Neuron (in vitro differentiated cells): Measurements from ENCODE around the gene YEATS4.

Source experiments
- H2AFZ ChIP-seq: one replicate; pipeline ENCODE4 v1.6.1; 2013; ENCODE audit warnings: low read depth, mild to moderate bottlenecking, inconsistent platforms, low read length, moderate library complexity
- H3K27me3 ChIP-seq: one replicate; pipeline ENCODE4 v1.6.1; 2013; ENCODE audit warnings: low read length; ENCODE audit not compliant: insufficient read depth
- H3K36me3 ChIP-seq: one replicate; pipeline ENCODE4 v1.6.1; 2013; ENCODE audit warnings: low read length; ENCODE audit not compliant: insufficient read depth
- H3K4me1 ChIP-seq: one replicate; pipeline ENCODE4 v1.6.1; 2013; ENCODE audit warnings: low read length; ENCODE audit not compliant: insufficient read depth
- H3K4me3 ChIP-seq: 2 replicates; pipeline ENCODE4 v1.5.1; 2013; ENCODE audit warnings: mild to moderate bottlenecking, low read length, moderate library complexity
- H3K9me3 ChIP-seq: one replicate; pipeline ENCODE4 v1.6.1; 2013; ENCODE audit warnings: low read length

YEATS4 gene

DNA sequence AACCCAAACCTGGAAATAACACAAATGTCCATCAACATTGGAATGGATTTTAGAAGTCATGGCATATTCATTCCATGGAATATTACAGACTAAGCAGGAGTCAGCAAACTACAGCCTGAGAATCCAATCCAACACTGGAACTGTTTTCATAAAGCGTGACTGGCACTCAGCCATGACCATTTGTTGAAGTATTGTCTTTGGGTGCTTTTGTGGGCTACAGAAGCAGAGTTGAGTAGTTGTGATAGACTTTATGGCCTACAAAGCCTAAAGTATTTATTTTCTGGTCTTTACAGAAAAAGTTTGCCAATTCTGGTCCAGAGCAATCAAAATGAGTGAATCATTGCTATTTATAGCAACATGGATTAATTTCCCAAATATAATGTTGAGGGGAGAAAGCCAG, 76.1 kb downstream of the YEATS4 start:
- Histone ChIP-seq H2AFZ (no peak overlapping the region), H3K4me3 (no peak overlapping the region), H3K4me1 (no peaks in the 10 kb centered on the region), H3K27me3 (no peaks in the 10 kb centered on the region), H3K36me3 (no peaks in the 10 kb centered on the region), H3K9me3 (no peaks in the 10 kb centered on the region)

DNA sequence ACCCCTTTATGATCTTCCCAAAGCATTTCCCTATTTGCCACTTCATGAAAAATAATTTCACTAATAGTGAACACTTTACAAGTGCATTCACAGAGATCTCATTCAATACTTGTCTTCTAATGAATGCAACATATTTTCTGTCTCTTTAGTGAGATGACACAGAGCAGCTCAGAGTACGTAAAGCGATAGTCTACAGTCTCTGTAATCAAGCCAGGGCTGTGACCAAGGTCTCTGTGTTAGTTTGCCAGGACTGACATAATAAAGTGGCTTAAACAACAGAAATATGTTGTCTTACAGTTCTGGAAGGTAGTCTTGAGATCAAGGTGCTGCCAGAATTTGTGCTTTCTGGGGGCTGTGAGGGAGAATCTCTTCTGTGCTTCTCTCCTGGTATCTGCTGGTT, 77.5 kb downstream of the YEATS4 start:
- no peaks in the 10 kb centered on the region for H3K36me3 ChIP-seq
- no peak overlapping the region for H2AFZ ChIP-seq
- no peaks in the 10 kb centered on the region for H3K27me3 ChIP-seq
- no peak overlapping the region for H3K4me3 ChIP-seq
- H3K4me1 ChIP-seq: no peaks in the 10 kb centered on the region
- no peaks in the 10 kb centered on the region for H3K9me3 ChIP-seq

DNA sequence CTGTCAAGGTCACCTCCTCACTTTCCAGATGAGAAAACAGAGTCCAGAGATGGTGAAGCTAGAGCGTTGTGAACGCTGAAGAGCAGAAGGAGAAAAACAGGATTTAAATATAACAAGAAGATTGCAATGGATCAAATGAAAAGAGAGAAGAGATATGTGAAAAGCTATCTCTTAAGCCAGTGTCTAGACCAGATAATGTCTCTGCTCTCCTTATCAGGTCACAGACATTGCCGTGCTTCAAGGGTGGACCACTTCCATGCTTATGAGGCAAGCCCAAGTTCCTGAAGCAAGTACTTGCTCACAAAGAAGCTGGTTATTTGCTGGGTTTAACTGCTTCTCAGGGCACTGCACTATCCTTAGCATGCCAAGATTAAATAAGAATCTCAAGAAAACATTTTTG, 79.0 kb downstream of the YEATS4 start:
- Histone ChIP-seq H2AFZ (no peak overlapping the region), H3K36me3 (no peaks in the 10 kb centered on the region), H3K4me3 (no peak overlapping the region), H3K9me3 (no peaks in the 10 kb centered on the region), H3K4me1 (no peaks in the 10 kb centered on the region), H3K27me3 (no peaks in the 10 kb centered on the region)

DNA sequence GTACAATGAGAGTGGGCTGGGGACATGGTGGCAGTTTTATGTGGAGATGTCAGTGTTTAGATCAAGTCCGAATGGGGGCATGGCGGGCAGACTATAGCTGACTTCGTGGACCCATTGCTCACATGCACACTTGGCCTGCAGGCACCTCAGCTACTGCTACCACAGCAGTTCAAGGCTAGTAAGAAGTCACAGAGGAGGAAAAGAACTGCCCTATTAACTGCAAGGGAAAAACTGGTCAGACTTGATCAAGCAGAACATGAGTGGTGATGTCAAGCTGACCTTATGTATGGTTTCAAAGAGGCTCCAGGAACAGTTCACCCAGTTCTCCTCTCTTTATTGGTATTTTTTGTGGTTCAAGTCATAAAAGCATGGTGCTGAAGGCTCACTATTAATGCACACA, 80.5 kb downstream of the YEATS4 start:
- Histone ChIP-seq H3K4me1 (no peaks in the 10 kb centered on the region), H3K9me3 (no peaks in the 10 kb centered on the region), H3K27me3 (no peaks in the 10 kb centered on the region), H3K36me3 (no peaks in the 10 kb centered on the region), H2AFZ (no peak overlapping the region), H3K4me3 (no peak overlapping the region)
